Transverse colon (tissue), 4 donors: ENCODE data around the gene GMDS. TPM values are rescaled to one million over a fixed set of nuclear protein-coding genes. Genes with fewer than 3 reads are reported as not detected.

ENCODE experiments used
- DNase-seq: peaks from one replicate; pipeline ENCODE4 v3.0.0-alpha.2; 2019
- H3K27ac ChIP-seq, 4 donors: fragments of 200-600 bp; sonication (generic); 2 replicates each; pipeline ENCODE4 v1.5.1; 2016 to 2018; ENCODE audit warnings: inconsistent platforms in 4 of 4
- H3K27me3 ChIP-seq: fragments of 200-600 bp; sonication (generic); 2 replicates; pipeline ENCODE4 v1.5.1; 2017; ENCODE audit warnings: inconsistent platforms
- H3K36me3 ChIP-seq, 4 donors: fragments of 200-600 bp; sonication (generic); 2 replicates each; pipeline ENCODE4 v1.5.1; 2017 to 2019; ENCODE audit warnings: inconsistent platforms in 4 of 4
- H3K4me1 ChIP-seq, 4 donors: fragments of 200-600 bp; sonication (generic); 2 replicates each; pipeline ENCODE4 v1.5.1; 2017 to 2020; ENCODE audit warnings: inconsistent platforms in 4 of 4
- H3K4me3 ChIP-seq, 4 donors: fragments of 200-600 bp; sonication (generic); 1 replicate in 1 of 4; 2 replicates in 3 of 4; pipeline versions ENCODE4 v1.5.1 to v1.6.1; 2017 to 2019; ENCODE audit warnings: inconsistent platforms in 4 of 4
- H3K9me3 ChIP-seq, 2 donors: fragments of 200-600 bp; sonication (generic); 2 replicates each; pipeline ENCODE4 v1.5.1; 2017 to 2019; ENCODE audit warnings: inconsistent platforms in 2 of 2
- CTCF ChIP-seq, 5 experiments: fragments of 200-600 bp in 3 of 5; fragments of 450-650 bp in 2 of 5; sonication (generic) in 3 of 5; IDR thresholded peaks; 1 replicate in 2 of 5; 2 replicates in 3 of 5; pipeline ENCODE4 v1.5.1; 2016 to 2017; ENCODE audit warnings: antibody characterized with exemption in 5 of 5, inconsistent platforms in 3 of 5, mild to moderate bottlenecking in 2 of 5, moderate library complexity in 1 of 5
- EP300 ChIP-seq: sonication (generic); formaldehyde crosslinking; IDR thresholded peaks from one replicate; pipeline ENCODE4 v1.6.1; 2017; ENCODE audit warnings: antibody characterized with exemption, low read depth
- POLR2A ChIP-seq: fragments of 450-650 bp; IDR thresholded peaks from one replicate; pipeline ENCODE4 v1.6.1; 2016; ENCODE audit warnings: antibody characterized with exemption, mild to moderate bottlenecking, moderate library complexity
- POLR2AphosphoS5 ChIP-seq, 3 donors: sonication (generic); formaldehyde crosslinking; IDR thresholded peaks; one replicate each; pipeline ENCODE4 v1.6.1; 2016; ENCODE audit warnings: antibody characterized with exemption in 3 of 3
- WGBS, 2 donors: methylation state at CpG; one replicate each; pipeline ENCODE4 v1.1.5; 2018; ENCODE audit warnings: low coverage in 1 of 2; 5-methylcytosine and 5-hydroxymethylcytosine counted together
- in situ Hi-C, 4 donors: fragments of 200-750 bp; cut with MboI; loops; one replicate each; pipeline versions ENCODE4 v1.15.0 to v1.15.1; 2017; ENCODE audit warnings: low sequenced_read_pairs in 3 of 4, low pct_ligation_motif_present in 1 of 4, low pct_unique_long_range_greater_than_20kb in 1 of 4
- intact Hi-C: fragments of 100-400 bp; cut with DNase I; formaldehyde crosslinking; loops from one replicate; pipeline ENCODE4 v1.15.1; 2023; ENCODE audit warnings: low total_unique reads
- total RNA-seq, 4 donors: library from RNA; depleted of rRNA; stranded (reverse); fragments of >200 nt; gene quantifications; one replicate each; pipeline ENCODE4 v1.1.0, GENCODE V29; 2016

Gene GMDS
- total RNA-seq, 4 donors from 2014 or later, result 66.2 to 546 (median 102) TPM

- DNase-seq, result no peak
- Histone ChIP-seq H3K36me3 (no peaks in the 10 kb centered on the region), H3K4me1 (peaks cover 0 to 16% (median 8%) of the 10 kb centered on the region in 4 donors), H3K9me3 (no peaks in the 10 kb centered on the region), H3K27me3 (no peaks in the 10 kb centered on the region), H3K4me3 (no peak overlapping the region), H3K27ac (no peak overlapping the region)
- in situ Hi-C loops (no loop called here), intact Hi-C loops (no loop called here)
- TF ChIP-seq CTCF (IDR thresholded peaks at IDR 0.05) (no peak), EP300 (no peak), POLR2AphosphoS5 (IDR thresholded peaks at IDR 0.05) (no peak), POLR2A (no peak)
- 46 to 52% methylated on average over 4 of the region's 4 CpGs for WGBS, 2 donors
Measured at GRCh38 chr6:1817033-1817761, 428.2 kb downstream of the GMDS start.

- TF ChIP-seq CTCF (IDR thresholded peaks at IDR 0.05), result no peak
- no peak for TF ChIP-seq POLR2A
- no peak for TF ChIP-seq POLR2AphosphoS5 (IDR thresholded peaks at IDR 0.05)
- no peak for TF ChIP-seq EP300
- WGBS, 2 donors, result 87 to 89% methylated on average over 3 to 8 of the region's 8 CpGs
- Histone ChIP-seq H3K36me3 (no peaks in the 10 kb centered on the region), H3K27me3 (no peaks in the 10 kb centered on the region), H3K4me1 (peaks cover 0 to 16% (median 8%) of the 10 kb centered on the region in 4 donors), H3K9me3 (no peaks in the 10 kb centered on the region), H3K27ac (no peak overlapping the region), H3K4me3 (no peak overlapping the region)
- in situ Hi-C loops, result no loop called here
- intact Hi-C loops, result no loop called here
- no peak for DNase-seq
Measured at GRCh38 chr6:1815827-1816452, 429.5 kb downstream of the GMDS start.

GRCh38 chr6:1814279-1814678 lies 431.1 kb downstream of the GMDS start:
- in situ Hi-C loops (no loop called here), intact Hi-C loops (no loop called here)
- Histone ChIP-seq H3K4me1 (peaks cover 0 to 16% (median 6%) of the 10 kb centered on the region in 4 donors), H3K27ac (no peak overlapping the region), H3K4me3 (no peak overlapping the region), H3K27me3 (no peaks in the 10 kb centered on the region), H3K9me3 (no peaks in the 10 kb centered on the region), H3K36me3 (no peaks in the 10 kb centered on the region)
- TF ChIP-seq POLR2AphosphoS5 (IDR thresholded peaks at IDR 0.05), result no peak
- no peak for TF ChIP-seq CTCF (IDR thresholded peaks at IDR 0.05)
- no peak for TF ChIP-seq EP300
- TF ChIP-seq POLR2A, result no peak
- 65 to 83% methylated on average over 4 of the region's 4 CpGs for WGBS, 2 donors
- DNase-seq, result no peak

GRCh38 chr6:1812487-1812886 lies 432.9 kb downstream of the GMDS start:
- Histone ChIP-seq H3K27ac (no peak overlapping the region), H3K36me3 (no peaks in the 10 kb centered on the region), H3K4me1 (peaks cover 0 to 11% (median 2%) of the 10 kb centered on the region in 4 donors), H3K9me3 (no peaks in the 10 kb centered on the region), H3K4me3 (no peak overlapping the region), H3K27me3 (no peaks in the 10 kb centered on the region)
- intact Hi-C loops (no loop called here), in situ Hi-C loops (no loop called here)
- TF ChIP-seq POLR2AphosphoS5 (IDR thresholded peaks at IDR 0.05) (no peak), EP300 (no peak)
- 79 to 85% methylated on average over 2 of the region's 2 CpGs for WGBS, 2 donors
- no peak for DNase-seq
